Cardiac fibroblast (primary cell): ENCODE measurements around the gene CDC42SE2.

Experiments
- DNase-seq, 2 donors: peaks; one replicate each; pipeline versions ENCODE4 v3.0.0 to v3.0.0-alpha.2; 2010; ENCODE audit warnings: low read depth in 2 of 2
- H3K4me3 ChIP-seq, 2 donors: replicated peaks in 1 of 2; 1 replicate in 1 of 2; 2 replicates in 1 of 2; pipeline ENCODE4 v1.5.1; 2011; ENCODE audit warnings: low read depth in 2 of 2, low read length in 2 of 2, mild to moderate bottlenecking in 2 of 2, moderate library complexity in 1 of 2
- TF ChIP-seq, protein P1 (sequence below): IDR thresholded peaks from one replicate; pipeline ENCODE4 v1.5.1; 2011; ENCODE audit warnings: low read depth, mild to moderate bottlenecking, low read length, inconsistent platforms

The CDC42SE2 gene

DNA sequence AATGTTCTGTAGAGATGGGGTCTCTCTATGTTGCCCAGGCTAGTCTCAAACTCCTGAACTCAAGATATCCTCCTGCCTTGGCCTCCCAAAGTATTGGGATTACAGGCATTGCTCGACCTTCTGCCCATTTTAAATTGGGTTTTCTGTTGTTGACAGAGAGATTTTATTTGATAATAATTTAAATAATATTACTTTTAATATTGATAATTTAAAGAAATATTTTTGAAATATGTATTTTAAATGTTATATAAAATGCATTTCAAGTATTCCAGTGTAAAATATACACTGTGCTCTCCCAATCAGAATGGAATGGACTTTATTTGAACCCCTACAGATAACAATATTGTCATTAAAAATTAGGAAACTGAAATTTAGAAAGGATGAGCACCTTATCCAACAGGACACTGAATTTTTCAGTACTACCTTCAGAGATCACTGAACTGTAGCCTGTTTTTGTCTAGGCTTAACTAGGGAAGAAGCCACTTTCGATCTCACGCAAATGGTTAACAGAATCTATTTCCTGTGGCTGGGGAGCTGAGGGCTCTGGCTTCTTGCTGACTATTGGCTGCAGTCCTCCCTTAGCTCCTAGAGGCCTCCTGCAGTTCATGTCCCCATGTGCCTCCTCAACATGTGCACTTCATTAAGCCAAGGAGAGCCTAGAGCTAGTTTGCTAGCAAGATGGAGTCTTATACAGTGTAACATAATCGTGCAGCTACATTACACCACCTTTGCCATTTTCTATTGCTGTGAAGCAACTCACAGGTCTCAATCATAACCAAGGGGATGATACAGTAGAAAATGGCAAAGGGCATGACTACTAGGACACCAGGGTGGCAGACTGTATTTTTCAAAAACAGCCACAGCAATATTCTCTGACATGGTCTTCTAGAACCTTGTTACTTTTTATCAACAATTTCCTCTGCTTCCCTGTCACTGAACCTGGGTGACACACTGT, 150.0 kb downstream of the CDC42SE2 start:
- no peak overlapping the region for H3K4me3 ChIP-seq
- TF ChIP-seq, protein P1, sequence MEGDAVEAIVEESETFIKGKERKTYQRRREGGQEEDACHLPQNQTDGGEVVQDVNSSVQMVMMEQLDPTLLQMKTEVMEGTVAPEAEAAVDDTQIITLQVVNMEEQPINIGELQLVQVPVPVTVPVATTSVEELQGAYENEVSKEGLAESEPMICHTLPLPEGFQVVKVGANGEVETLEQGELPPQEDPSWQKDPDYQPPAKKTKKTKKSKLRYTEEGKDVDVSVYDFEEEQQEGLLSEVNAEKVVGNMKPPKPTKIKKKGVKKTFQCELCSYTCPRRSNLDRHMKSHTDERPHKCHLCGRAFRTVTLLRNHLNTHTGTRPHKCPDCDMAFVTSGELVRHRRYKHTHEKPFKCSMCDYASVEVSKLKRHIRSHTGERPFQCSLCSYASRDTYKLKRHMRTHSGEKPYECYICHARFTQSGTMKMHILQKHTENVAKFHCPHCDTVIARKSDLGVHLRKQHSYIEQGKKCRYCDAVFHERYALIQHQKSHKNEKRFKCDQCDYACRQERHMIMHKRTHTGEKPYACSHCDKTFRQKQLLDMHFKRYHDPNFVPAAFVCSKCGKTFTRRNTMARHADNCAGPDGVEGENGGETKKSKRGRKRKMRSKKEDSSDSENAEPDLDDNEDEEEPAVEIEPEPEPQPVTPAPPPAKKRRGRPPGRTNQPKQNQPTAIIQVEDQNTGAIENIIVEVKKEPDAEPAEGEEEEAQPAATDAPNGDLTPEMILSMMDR, result no peak
- no peak for DNase-seq

DNA sequence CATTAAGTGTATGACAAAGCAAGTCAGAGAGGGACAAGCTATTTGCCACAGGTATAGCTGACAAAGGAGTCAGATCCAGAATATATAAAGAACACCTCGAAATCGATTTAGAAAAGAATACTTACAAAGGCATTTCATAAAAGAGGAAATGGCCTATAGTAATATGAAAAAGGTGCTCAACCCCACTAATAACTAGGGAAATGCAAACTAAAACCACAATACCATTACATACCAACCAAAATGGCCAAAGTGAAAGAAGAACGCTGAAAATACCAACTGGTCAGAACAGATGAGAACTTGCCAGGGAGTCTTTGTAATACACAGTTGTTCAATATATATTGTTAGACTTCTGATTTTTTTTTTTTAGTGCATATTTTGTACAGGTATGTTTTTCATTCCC, 152.9 kb downstream of the CDC42SE2 start:
- no peak overlapping the region for H3K4me3 ChIP-seq
- no peak for DNase-seq
- TF ChIP-seq, protein P1, result no peak

DNA sequence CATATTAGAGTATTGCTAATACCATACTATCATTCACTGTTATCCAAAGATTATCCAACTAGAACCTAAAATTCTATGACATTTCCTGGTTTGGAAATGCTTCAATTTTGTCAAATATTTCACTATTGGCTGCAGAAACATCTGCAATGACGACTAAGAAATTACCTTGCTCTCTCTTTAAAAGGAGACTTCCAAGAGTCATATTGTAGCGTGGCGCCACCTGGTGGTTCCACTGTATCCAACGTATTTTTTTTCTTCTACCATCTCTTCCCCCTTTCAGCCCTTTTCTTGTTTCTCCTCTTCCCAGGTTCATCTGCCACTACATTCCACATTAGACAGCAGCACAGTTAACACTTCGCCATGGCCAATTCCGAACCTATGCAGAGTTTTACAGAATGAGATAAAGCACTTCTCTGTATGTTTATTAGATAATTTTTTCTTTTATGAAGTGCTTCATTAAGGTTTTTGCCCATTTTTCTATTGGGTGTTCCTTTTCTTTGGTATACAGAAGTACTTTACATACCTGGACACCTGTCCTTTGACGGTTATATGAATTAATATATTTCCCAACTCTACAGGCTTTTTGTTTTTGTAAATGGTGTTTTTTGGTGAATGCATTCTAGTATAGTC, 153.5 kb downstream of the CDC42SE2 start:
- peak; percentile 85 to 86 for DNase-seq
- H3K4me3 ChIP-seq, result no peak overlapping the region
- TF ChIP-seq, protein P1, result peak; percentile 73

DNA sequence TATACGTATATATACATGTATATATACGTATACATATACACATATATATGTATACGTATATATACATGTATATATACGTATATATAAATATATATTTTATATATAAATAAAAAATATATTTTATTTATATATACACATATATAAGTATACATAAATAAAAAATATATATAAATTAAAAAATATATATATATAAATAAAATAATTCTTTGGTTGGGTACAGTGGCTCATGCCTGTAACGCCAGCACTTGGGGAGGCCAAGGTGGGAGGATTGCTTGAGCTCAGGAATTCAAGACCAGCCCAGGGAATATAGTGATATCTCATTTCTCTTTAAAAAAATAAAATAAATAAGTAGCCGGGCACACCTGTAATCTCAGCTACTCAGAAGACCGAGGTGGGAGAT, 155.0 kb downstream of the CDC42SE2 start:
- DNase-seq, result no peak
- TF ChIP-seq, protein P1, result no peak
- H3K4me3 ChIP-seq, result no peak overlapping the region

DNA sequence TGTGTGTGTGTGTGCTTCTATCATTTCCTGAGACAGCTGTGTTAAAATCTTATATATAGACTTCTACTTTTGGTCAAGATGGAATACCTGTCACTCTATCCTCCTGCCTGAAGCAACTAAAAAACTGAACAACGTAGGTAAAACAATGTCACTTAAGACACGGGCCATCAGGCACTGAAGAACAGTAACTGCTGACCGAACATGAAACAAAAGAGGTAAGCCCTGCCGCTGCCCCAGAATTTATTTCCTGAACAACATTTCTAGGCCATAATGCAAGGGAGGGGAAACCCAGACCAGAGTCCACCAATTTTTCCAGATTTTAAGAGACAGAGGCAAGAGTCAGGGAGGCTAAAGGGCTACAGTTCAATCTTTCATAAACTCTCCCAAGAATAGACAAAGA, 156.0 kb downstream of the CDC42SE2 start:
- TF ChIP-seq, protein P1, result no peak
- DNase-seq, result no peak
- no peak overlapping the region for H3K4me3 ChIP-seq

DNA sequence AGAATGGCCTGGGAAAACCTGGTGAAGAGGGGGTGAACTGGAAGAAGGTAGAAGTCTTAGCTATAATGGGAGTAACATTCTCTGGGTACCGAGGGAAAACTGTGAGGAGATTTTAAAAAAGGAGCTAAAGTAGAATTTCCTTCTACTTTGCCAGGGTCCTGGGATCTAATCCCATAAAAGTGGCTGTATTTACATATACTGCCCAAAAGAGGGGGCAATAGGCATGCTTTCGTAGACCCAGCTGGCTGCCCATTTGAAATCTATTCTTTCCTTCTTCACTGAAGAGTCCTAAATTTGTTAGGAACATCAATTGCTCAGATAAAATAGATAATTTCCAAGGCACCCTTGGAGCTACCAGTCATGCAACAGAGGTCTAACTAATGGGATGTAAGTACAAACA, 159.2 kb downstream of the CDC42SE2 start:
- DNase-seq, result peak; percentile 52 to 65
- TF ChIP-seq, protein P1, result peak; percentile 60

More for the DNA sequence above, 159.2 kb downstream of the CDC42SE2 start:
- no peak overlapping the region for H3K4me3 ChIP-seq
